GM12878 (cell line): ENCODE data around the gene ADSL. TPM values are rescaled to one million over a fixed set of nuclear protein-coding genes. Genes with fewer than 3 reads are reported as not detected.

ENCODE experiments used
- ATAC-seq: fragments of 200-7000 bp; cut with Tn5 transposase; 3 replicates; pipeline ENCODE4 v1.9.1; 2020; ENCODE audit warnings: mild to moderate bottlenecking, moderate library complexity
- BruUV-seq: library from RNA; stranded (reverse); fragments of 400-500 nt; replicated peaks from 2 replicates; lab custom pipeline; 2021; lab: Mats Ljungman, UMichigan
- CTCF ChIA-PET: fragments of 300-600 bp; sonication (Branson Sonifier 250); formaldehyde crosslinking; extraction: SDS; loops from one replicate; lab custom pipeline; 2021; ENCODE audit warnings: inconsistent platforms; lab: Yijun Ruan, JAX
- POLR2A ChIA-PET: fragments of 350-600 bp; formaldehyde crosslinking; extraction: SDS; loops from one replicate; lab custom pipeline; 2021; ENCODE audit warnings: inconsistent platforms; lab: Charles Lee
- RAD21 ChIA-PET: fragments of 300-600 bp; sonication (Branson Sonifier 250); formaldehyde crosslinking; loops from one replicate; lab custom pipeline; 2023; ENCODE audit warnings: antibody characterized with exemption; ENCODE audit not compliant: unreplicated experiment; lab: Charles Lee
- SMC1A ChIA-PET: fragments of 300-600 bp; sonication (Branson Sonifier 250); formaldehyde crosslinking; loops from one replicate; lab custom pipeline; 2023; ENCODE audit not compliant: unreplicated experiment, uncharacterized antibody; lab: Charles Lee
- DNase-seq: peaks from one replicate; pipeline ENCODE4 v3.0.0-alpha.2; 2011; ENCODE audit warnings: low read depth, low spot score
- FAIRE-seq: peaks from 3 replicates; lab custom pipeline; 2011; peaks lifted over from hg19 to GRCh38; lab: Jason Lieb, UNC
- H2AFZ ChIP-seq: 2 replicates; pipeline ENCODE4 v1.6.0; 2011; ENCODE audit warnings: low read depth, low read length, control low read depth; ENCODE audit not compliant: control insufficient read depth
- H3K27ac ChIP-seq: 2 replicates; pipeline ENCODE4 v1.5.1; 2011; ENCODE audit warnings: control low read depth; ENCODE audit not compliant: control insufficient read depth, insufficient read depth
- H3K27me3 ChIP-seq, 2 experiments: replicated peaks in 1 of 2; 2 replicates each; pipeline versions ENCODE4 v1.6.0 to v1.6.1; 2011; ENCODE audit warnings: low read length in 1 of 2; ENCODE audit not compliant: control insufficient read depth in 2 of 2, insufficient read depth in 2 of 2
- H3K36me3 ChIP-seq, 2 experiments: 2 replicates each; pipeline ENCODE4 v1.5.1; 2011; ENCODE audit warnings: low read length in 1 of 2; ENCODE audit not compliant: control insufficient read depth in 2 of 2, insufficient read depth in 2 of 2
- H3K4me1 ChIP-seq: 2 replicates; pipeline ENCODE4 v1.6.1; 2011; ENCODE audit warnings: mild to moderate bottlenecking, low read length, moderate library complexity, mixed read lengths; ENCODE audit not compliant: control insufficient read depth, insufficient read depth
- H3K4me2 ChIP-seq: 2 replicates; pipeline ENCODE4 v1.6.0; 2011; ENCODE audit warnings: control low read depth; ENCODE audit not compliant: control insufficient read depth, insufficient read depth
- H3K4me3 ChIP-seq: fragments of 200-600 bp; sonication (generic); 2 replicates; pipeline ENCODE4 v1.5.1; 2016
- H3K79me2 ChIP-seq: 2 replicates; pipeline ENCODE4 v1.6.0; 2011; ENCODE audit warnings: low read length; ENCODE audit not compliant: control insufficient read depth, insufficient read depth
- H3K9ac ChIP-seq: 2 replicates; pipeline ENCODE4 v1.8.0; 2011; ENCODE audit warnings: low read length, control low read depth, mixed read lengths; ENCODE audit not compliant: control insufficient read depth, insufficient read depth
- H3K9me3 ChIP-seq: replicated peaks from 3 replicates; pipeline ENCODE4 v1.5.1; 2011; ENCODE audit warnings: mild to moderate bottlenecking, low read length; ENCODE audit not compliant: control insufficient read depth, insufficient read depth
- H4K20me1 ChIP-seq: 2 replicates; pipeline ENCODE4 v1.6.0; 2011; ENCODE audit not compliant: control insufficient read depth, insufficient read depth
- E2F4 ChIP-seq: IDR thresholded peaks from 2 replicates; pipeline ENCODE4 v1.6.1; 2012; ENCODE audit warnings: low read depth, low read length, improper control_type of control experiment
- EP300 ChIP-seq, 2 experiments: fragments of 150-350 bp in 1 of 2; IDR thresholded peaks; 2 replicates each; pipeline ENCODE4 v1.6.1; 2011 to 2012; ENCODE audit warnings: low read depth in 2 of 2, low read length in 2 of 2, borderline replicate concordance in 1 of 2, improper control_type of control experiment in 1 of 2, inconsistent platforms in 1 of 2; ENCODE audit not compliant: control insufficient read depth in 1 of 2
- FOS ChIP-seq: IDR thresholded peaks from 3 replicates; pipeline ENCODE4 v1.6.1; 2011; ENCODE audit warnings: borderline replicate concordance; ENCODE audit not compliant: insufficient read length; ENCODE audit errors: extremely low read depth
- GATAD2B ChIP-seq: fragments of 450-650 bp; conservative IDR thresholded peaks from 2 replicates; pipeline ENCODE4 v1.6.1; 2017; ENCODE audit warnings: low read depth, mild to moderate bottlenecking, moderate library complexity
- HDGF ChIP-seq: fragments of 450-650 bp; IDR thresholded peaks from 2 replicates; pipeline ENCODE4 v1.6.1; 2016; ENCODE audit warnings: antibody characterized with exemption
- MEF2B ChIP-seq: fragments of 450-650 bp; IDR thresholded peaks from 2 replicates; pipeline ENCODE4 v1.6.1; 2018; ENCODE audit warnings: mild to moderate bottlenecking, moderate library complexity; ENCODE audit not compliant: partially characterized antibody, poor library complexity, severe bottlenecking
- POLR2AphosphoS2 ChIP-seq: IDR thresholded peaks from 2 replicates; pipeline ENCODE4 v1.6.1; 2011; ENCODE audit warnings: low read depth, mild to moderate bottlenecking, low read length, improper control_type of control experiment, moderate library complexity
- RELB ChIP-seq: fragments of 450-650 bp; IDR thresholded peaks from 2 replicates; pipeline ENCODE4 v1.6.1; 2017; ENCODE audit warnings: low read depth, mild to moderate bottlenecking, moderate library complexity
- STAT1 ChIP-seq: fragments of 450-650 bp; conservative IDR thresholded peaks from 2 replicates; pipeline ENCODE4 v1.6.1; 2014; ENCODE audit warnings: antibody characterized with exemption, mild to moderate bottlenecking
- WGBS: methylation state at CpG from one replicate; pipeline ENCODE4 v1.1.6; 2016; ENCODE audit warnings: low lambda C conversion rate; ENCODE audit not compliant: insufficient replicate concordance, insufficient coverage; ENCODE audit errors: missing lambda C conversion rate; 5-methylcytosine and 5-hydroxymethylcytosine counted together
- in situ Hi-C: fragments of 300-500 bp; cut with MboI; formaldehyde crosslinking; loops from 9 replicates; pipeline ENCODE4 v1.14.3; 2018; ENCODE audit warnings: mixed read lengths
- intact Hi-C: fragments of 100-400 bp; cut with micrococcal nuclease; formaldehyde crosslinking; loops from one replicate; pipeline ENCODE4 v1.14.2; 2022; ENCODE audit not compliant: unreplicated experiment
- polyA plus RNA-seq, 11 experiments: library from polyadenylated mRNA; depleted of rRNA in 4 of 11; unstranded in 6 of 11; stranded (reverse) in 5 of 11; fragments of >200 nt; fragmentation: Nextera tagmentation in 4 of 11; fragmentation: Illumina TruSeq in 1 of 11; extraction: Ambion mirVana in 4 of 11; extraction: Trizol in 1 of 11; gene quantifications; 1 replicate in 1 of 11; 2 replicates in 10 of 11; pipeline versions ENCODE4 v1.2.1 to v1.2.3, GENCODE V29; 2011 to 2016; ENCODE audit warnings: inconsistent platforms in 2 of 11, missing spikeins in 2 of 11, low read depth in 1 of 11
- total RNA-seq, 4 experiments: library from RNA; depleted of rRNA in 3 of 4; stranded (reverse); fragments of >200 nt in 3 of 4; fragmentation: Illumina TruSeq in 1 of 4; extraction: Trizol in 1 of 4; gene quantifications; 2 replicates each; pipeline versions ENCODE4 v1.2.1 to v1.2.3, GENCODE V29; 2013 to 2021
- TF ChIP-seq, protein P1 (sequence below): fragments of 450-650 bp; formaldehyde crosslinking; IDR thresholded peaks from 2 replicates; pipeline ENCODE4 v1.4.0; 2022; ENCODE audit warnings: mild to moderate bottlenecking, moderate library complexity

Gene ADSL
- total and polyA plus RNA-seq, 10 of the 15 experiments (the other 5 are each of a cell fraction or from before 2014, with no cell fraction given): 126 to 313 (median 143) TPM

- peak overlapping the region; percentile 100 for H2AFZ ChIP-seq
- WGBS: under 1% methylated on average over 20 of the region's 20 CpGs
- peaks cover 41% of the 10 kb centered on the region for H3K79me2 ChIP-seq
Measured at GRCh38 chr22:40345815-40346184, 500 bp upstream of the ADSL start.

GRCh38 chr22:40347300-40347699 is 1.0 kb downstream of the ADSL start:
- H3K79me2 ChIP-seq: peaks cover 41% of the 10 kb centered on the region
- WGBS: 10% methylated on average over 10 of the region's 10 CpGs
- intact Hi-C loops: loop anchor here (5.0 to 10.0 kb wide), 3 partner anchors 45 to 815 kb away; partner anchors contain the start of gene RPS19BP1
- TF ChIP-seq HDGF: no peak
- TF ChIP-seq EP300 (IDR thresholded peaks at IDR 0.05; ENCODE audit: borderline replicate concordance in 1 of 2, control insufficient read depth in 1 of 2, low read depth in 2 of 2, low read length in 2 of 2): no peak
- TF ChIP-seq RELB: no peak
- TF ChIP-seq, protein P1, sequence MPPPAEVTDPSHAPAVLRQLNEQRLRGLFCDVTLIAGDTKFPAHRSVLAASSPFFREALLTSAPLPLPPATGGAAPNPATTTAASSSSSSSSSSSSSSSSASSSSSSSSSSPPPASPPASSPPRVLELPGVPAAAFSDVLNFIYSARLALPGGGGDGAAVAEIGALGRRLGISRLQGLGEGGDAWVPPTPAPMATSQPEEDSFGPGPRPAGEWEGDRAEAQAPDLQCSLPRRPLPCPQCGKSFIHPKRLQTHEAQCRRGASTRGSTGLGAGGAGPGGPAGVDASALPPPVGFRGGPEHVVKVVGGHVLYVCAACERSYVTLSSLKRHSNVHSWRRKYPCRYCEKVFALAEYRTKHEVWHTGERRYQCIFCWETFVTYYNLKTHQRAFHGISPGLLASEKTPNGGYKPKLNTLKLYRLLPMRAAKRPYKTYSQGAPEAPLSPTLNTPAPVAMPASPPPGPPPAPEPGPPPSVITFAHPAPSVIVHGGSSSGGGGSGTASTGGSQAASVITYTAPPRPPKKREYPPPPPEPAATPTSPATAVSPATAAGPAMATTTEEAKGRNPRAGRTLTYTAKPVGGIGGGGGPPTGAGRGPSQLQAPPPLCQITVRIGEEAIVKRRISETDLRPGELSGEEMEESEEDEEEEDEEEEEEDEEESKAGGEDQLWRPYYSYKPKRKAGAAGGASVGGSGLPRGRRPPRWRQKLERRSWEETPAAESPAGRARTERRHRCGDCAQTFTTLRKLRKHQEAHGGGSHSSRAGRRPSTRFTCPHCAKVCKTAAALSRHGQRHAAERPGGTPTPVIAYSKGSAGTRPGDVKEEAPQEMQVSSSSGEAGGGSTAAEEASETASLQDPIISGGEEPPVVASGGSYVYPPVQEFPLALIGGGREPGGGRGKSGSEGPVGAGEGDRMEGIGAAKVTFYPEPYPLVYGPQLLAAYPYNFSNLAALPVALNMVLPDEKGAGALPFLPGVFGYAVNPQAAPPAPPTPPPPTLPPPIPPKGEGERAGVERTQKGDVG (CRISPR knock-in tag): no peak
- TF ChIP-seq E2F4: no peak

More at GRCh38 chr22:40345815-40346184, 500 bp upstream of the ADSL start:
- DNase-seq (no peak), ATAC-seq (peak; percentile 60), FAIRE-seq (no peak)
- Histone ChIP-seq H3K4me2 (peak overlapping the region; percentile 89), H3K9me3 (no peaks in the 10 kb centered on the region), H3K9ac (peak overlapping the region; percentile 92), H3K4me1 (0 out of 2 replicates have a peak, but pooled peaks cover 3% of the 10 kb centered on the region), H3K27ac (peak overlapping the region; percentile 92), H3K36me3 (peaks cover 0 to 12% of the 10 kb centered on the region in 2 experiments; a peak in 2 of 4 replicates), H3K4me3 (peak overlapping the region; percentile 81), H4K20me1 (no peaks in the 10 kb centered on the region), H3K27me3 (no peaks in the 10 kb centered on the region)
- in situ Hi-C loops (loop anchor here (5.0 kb wide), 2 partner anchors 298 to 808 kb away; no protein-coding TSS in a partner anchor), intact Hi-C loops (loop anchor here (1.0 to 10.0 kb wide), 4 partner anchors 43 to 813 kb away; partner anchors contain the start of gene RPS19BP1)
- ChIA-PET CTCF (interaction anchor here (0.6 to 4.6 kb wide), 9 partner anchors 10 to 321 kb away, joined by 3 to 68 read pairs (median 26); no protein-coding TSS in a partner anchor), SMC1A (interaction anchor here (0.9 to 5.3 kb wide), 11 partner anchors 11 to 437 kb away, joined by 3 to 67 read pairs (median 5); partner anchors contain the start of gene TNRC6B), POLR2A (interaction anchor here (0.6 to 4.4 kb wide), 9 partner anchors 9 to 826 kb away, joined by 3 to 28 read pairs (median 4); partner anchors contain the start of gene ATF4), RAD21 (interaction anchor here (0.6 to 4.9 kb wide), 15 partner anchors 9 to 475 kb away, joined by 3 to 40 read pairs (median 3); no protein-coding TSS in a partner anchor)
- TF ChIP-seq STAT1 (no peak), POLR2AphosphoS2 (no peak), FOS (no peak), GATAD2B (no peak), MEF2B (peak; percentile 10)
- TSS peak; percentile 99 for BruUV-seq

More at GRCh38 chr22:40347300-40347699, 1.0 kb downstream of the ADSL start:
- Histone ChIP-seq H3K4me1 (0 out of 2 replicates have a peak, but pooled peaks cover 3% of the 10 kb centered on the region), H3K9ac (peak overlapping the region; percentile 92), H4K20me1 (no peaks in the 10 kb centered on the region), H3K9me3 (no peaks in the 10 kb centered on the region), H3K27me3 (no peaks in the 10 kb centered on the region), H3K27ac (peak overlapping the region; percentile 92), H3K36me3 (peaks cover 0 to 17% of the 10 kb centered on the region in 2 experiments; a peak in 3 of 4 replicates), H3K4me3 (peak overlapping the region; percentile 81), H3K4me2 (peak overlapping the region; percentile 89), H2AFZ (no peak overlapping the region)
- TSS peak; percentile 64 for BruUV-seq
- DNase-seq (no peak), FAIRE-seq (no peak), ATAC-seq (no peak)
- ChIA-PET CTCF (interaction anchor here (0.5 to 4.6 kb wide), 47 partner anchors 8 to 1185 kb away, joined by 3 to 68 read pairs (median 4); partner anchors contain the start of gene TNRC6B), POLR2A (interaction anchor here (0.6 to 4.4 kb wide), 9 partner anchors 11 to 303 kb away, joined by 3 to 28 read pairs (median 3); partner anchors contain the start of genes MRTFA and TNRC6B), RAD21 (interaction anchor here (0.6 to 4.9 kb wide), 29 partner anchors 11 to 890 kb away, joined by 3 to 40 read pairs (median 4); partner anchors contain the start of gene TNRC6B), SMC1A (interaction anchor here (0.6 to 5.3 kb wide), 35 partner anchors 8 to 818 kb away, joined by 3 to 67 read pairs (median 6); partner anchors contain the start of gene TNRC6B)
- in situ Hi-C loops: loop anchor here (5.0 kb wide), 2 partner anchors 300 to 810 kb away; no protein-coding TSS in a partner anchor
